ENCODE data around the gene CFAP52.
"Not testable (repeated sequence)": the region's sequence is repeated elsewhere in the genome, so short reads cannot be mapped to it uniquely, and the experiment has no call there.

Gene CFAP52

GRCh38 chr17:9576521-9577372, at the start of gene CFAP52:
TSS of gene CFAP52 (plus strand) at chr17:9576642. CDS start at chr17:9576696, 54 bp downstream.
- no peak for DNase-seq

- DNase-seq, result no peak
Measured at GRCh38 chr17:9527788-9528187, 48.7 kb upstream of the CFAP52 start.

- DNase-seq, result no peak
Measured at GRCh38 chr17:9529033-9529700, 47.3 kb upstream of the CFAP52 start.

- no peak for DNase-seq
Measured at GRCh38 chr17:9531034-9531433, 45.4 kb upstream of the CFAP52 start.

GRCh38 chr17:9532715-9533114, 43.7 kb upstream of the CFAP52 start:
- no peak for DNase-seq

GRCh38 chr17:9533441-9533840, 43.0 kb upstream of the CFAP52 start:
- no peak for DNase-seq

GRCh38 chr17:9536061-9536460, 40.4 kb upstream of the CFAP52 start:
- no peak for DNase-seq

- DNase-seq, result no peak
Measured at GRCh38 chr17:9537177-9537776, 39.2 kb upstream of the CFAP52 start.

GRCh38 chr17:9538626-9539025, 37.8 kb upstream of the CFAP52 start:
- no peak for DNase-seq

- DNase-seq, result no peak
Measured at GRCh38 chr17:9541718-9542117, 34.7 kb upstream of the CFAP52 start.

GRCh38 chr17:9544221-9544620, 32.2 kb upstream of the CFAP52 start:
- DNase-seq, result no peak

GRCh38 chr17:9549215-9549614, 27.2 kb upstream of the CFAP52 start:
- no peak for DNase-seq

GRCh38 chr17:9553181-9553580, 23.3 kb upstream of the CFAP52 start:
- no peak for DNase-seq

GRCh38 chr17:9553596-9553995, 22.8 kb upstream of the CFAP52 start:
- no peak for DNase-seq

- not testable (repeated sequence) for DNase-seq
Measured at GRCh38 chr17:9554715-9555114, 21.7 kb upstream of the CFAP52 start.

- no peak for DNase-seq
Measured at GRCh38 chr17:9557161-9557755, 19.2 kb upstream of the CFAP52 start.

- no peak for DNase-seq
Measured at GRCh38 chr17:9557857-9558256, 18.6 kb upstream of the CFAP52 start.

GRCh38 chr17:9564104-9564503, 12.3 kb upstream of the CFAP52 start:
- DNase-seq, result no peak

GRCh38 chr17:9566067-9566466, 10.4 kb upstream of the CFAP52 start:
- no peak for DNase-seq

GRCh38 chr17:9566739-9567138, 9.7 kb upstream of the CFAP52 start:
- DNase-seq, result not testable (repeated sequence)

- no peak for DNase-seq
Measured at GRCh38 chr17:9568004-9568403, 8.4 kb upstream of the CFAP52 start.

- no peak for DNase-seq
Measured at GRCh38 chr17:9568957-9569588, 7.4 kb upstream of the CFAP52 start.

- no peak for DNase-seq
Measured at GRCh38 chr17:9571201-9571600, 5.2 kb upstream of the CFAP52 start.
